ES-I3 (cell line): ENCODE results near the gene ANKRD40.

ENCODE experiments used
- H3K36me3 ChIP-seq: 2 replicates; pipeline ENCODE4 v1.6.1; 2013; ENCODE audit warnings: mild to moderate bottlenecking, low read length, control low read depth, moderate library complexity; ENCODE audit not compliant: insufficient read depth
- H3K4me1 ChIP-seq: 2 replicates; pipeline ENCODE4 v1.6.1; 2013; ENCODE audit warnings: mild to moderate bottlenecking, control low read depth, low read length; ENCODE audit not compliant: insufficient read depth
- H3K9ac ChIP-seq: 2 replicates; pipeline ENCODE4 v1.6.1; 2013; ENCODE audit warnings: low read depth, mild to moderate bottlenecking, low read length, moderate library complexity
- H3K9me3 ChIP-seq: 2 replicates; pipeline ENCODE4 v1.6.1; 2013; ENCODE audit warnings: mild to moderate bottlenecking, low read length, moderate library complexity; ENCODE audit not compliant: control insufficient read depth, insufficient read depth

The ANKRD40 gene

GRCh38 chr17:50696365-50696879 is 11.3 kb downstream of the ANKRD40 start:
- Histone ChIP-seq H3K36me3 (peaks cover 48% of the 10 kb centered on the region), H3K9ac (no peak overlapping the region)

DNA sequence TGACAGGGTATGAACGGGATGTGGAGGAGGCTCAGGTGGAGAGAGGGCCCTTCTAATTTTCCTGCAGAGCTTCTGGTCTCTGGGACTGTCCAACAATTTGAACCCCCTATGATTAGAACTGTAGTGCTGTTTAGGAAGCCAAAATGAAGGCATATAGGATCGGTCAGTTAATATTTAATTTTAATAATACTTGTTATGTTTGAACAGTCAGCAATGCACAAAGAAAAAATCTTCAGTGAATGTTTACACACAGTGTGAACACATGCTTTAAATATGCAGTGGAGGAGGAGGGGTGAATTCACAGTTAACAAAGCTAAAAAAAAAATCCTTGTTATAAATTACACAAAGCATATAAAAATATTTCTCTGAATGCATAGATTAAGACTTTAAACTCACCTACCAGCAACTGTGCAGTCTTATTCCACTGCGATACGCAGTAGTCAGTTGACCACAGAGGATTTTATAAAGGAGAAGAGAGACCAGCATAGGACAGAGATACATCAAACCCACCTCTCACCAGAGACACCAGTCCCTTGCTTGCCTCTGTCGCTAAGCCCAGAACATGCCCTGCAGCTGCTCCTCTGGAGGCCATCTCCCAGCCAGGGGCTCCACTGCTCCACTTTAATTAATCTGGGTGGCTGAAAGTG is 14.6 kb downstream of the ANKRD40 start:
- H3K9ac ChIP-seq = no peak overlapping the region
- H3K9me3 ChIP-seq = no peaks in the 10 kb centered on the region
- peaks cover 44% of the 10 kb centered on the region for H3K36me3 ChIP-seq
- peaks cover 18% of the 10 kb centered on the region for H3K4me1 ChIP-seq

More at GRCh38 chr17:50696365-50696879, 11.3 kb downstream of the ANKRD40 start:
- no peaks in the 10 kb centered on the region for H3K9me3 ChIP-seq
- H3K4me1 ChIP-seq = no peaks in the 10 kb centered on the region

GRCh38 chr17:50692448-50693035 is 15.2 kb downstream of the ANKRD40 start:
- H3K4me1 ChIP-seq = peaks cover 18% of the 10 kb centered on the region
- peaks cover 38% of the 10 kb centered on the region for H3K36me3 ChIP-seq
- no peak overlapping the region for H3K9ac ChIP-seq
- no peaks in the 10 kb centered on the region for H3K9me3 ChIP-seq

DNA sequence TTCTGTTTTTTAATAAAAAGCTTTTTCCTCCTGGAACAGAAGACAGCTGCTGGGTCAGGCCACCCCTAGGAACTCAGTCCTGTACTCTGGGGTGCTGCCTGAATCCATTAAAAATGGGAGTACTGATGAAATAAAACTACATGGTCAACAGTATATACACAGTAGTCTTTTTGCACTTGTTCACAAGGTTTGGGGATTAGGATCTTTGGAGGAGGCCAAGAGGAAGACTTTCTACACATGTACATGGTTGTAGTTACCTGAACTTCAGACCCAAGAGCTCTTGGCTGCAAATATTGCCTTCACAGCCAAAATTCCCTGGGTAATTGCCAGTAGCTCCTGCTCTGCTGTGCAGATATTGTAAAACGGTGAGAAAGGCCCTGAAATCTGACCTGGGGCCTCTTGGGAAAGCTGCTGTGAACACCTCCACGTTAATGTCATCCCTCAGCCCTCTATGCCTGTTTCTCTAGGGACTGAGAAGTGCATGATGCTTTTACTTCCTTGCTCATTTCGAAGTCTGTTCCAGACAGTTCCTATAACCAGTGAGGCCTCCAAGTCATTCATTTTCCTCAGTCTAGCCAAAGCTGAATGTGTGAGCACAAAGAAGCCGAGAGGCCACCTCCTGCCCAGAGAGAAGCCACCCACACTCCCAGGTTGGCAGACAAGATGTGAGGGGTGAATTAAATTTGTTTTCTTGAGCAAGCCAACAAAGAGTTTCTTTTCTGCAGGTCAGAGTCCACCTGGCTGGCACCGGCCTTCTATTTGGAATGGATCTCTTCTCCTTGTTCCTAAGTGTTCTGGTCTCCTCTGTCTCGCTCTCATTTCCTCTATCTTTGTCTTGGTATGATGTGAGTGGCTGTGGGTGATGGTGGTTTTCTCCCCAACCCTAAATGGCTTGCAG is 15.9 kb downstream of the ANKRD40 start:
- peaks cover 31% of the 10 kb centered on the region for H3K36me3 ChIP-seq
- no peaks in the 10 kb centered on the region for H3K9me3 ChIP-seq
- H3K9ac ChIP-seq = no peak overlapping the region
- H3K4me1 ChIP-seq = peaks cover 23% of the 10 kb centered on the region

- Histone ChIP-seq H3K36me3 (peaks cover 23% of the 10 kb centered on the region), H3K9ac (no peak overlapping the region), H3K4me1 (peaks cover 31% of the 10 kb centered on the region), H3K9me3 (no peaks in the 10 kb centered on the region)
Observed at GRCh38 chr17:50690887-50691549, 16.7 kb downstream of the ANKRD40 start.

GRCh38 chr17:50689956-50690886 is 17.5 kb downstream of the ANKRD40 start:
- Histone ChIP-seq H3K9ac (no peak overlapping the region), H3K36me3 (peaks cover 17% of the 10 kb centered on the region), H3K4me1 (peaks cover 32% of the 10 kb centered on the region), H3K9me3 (no peaks in the 10 kb centered on the region)

DNA sequence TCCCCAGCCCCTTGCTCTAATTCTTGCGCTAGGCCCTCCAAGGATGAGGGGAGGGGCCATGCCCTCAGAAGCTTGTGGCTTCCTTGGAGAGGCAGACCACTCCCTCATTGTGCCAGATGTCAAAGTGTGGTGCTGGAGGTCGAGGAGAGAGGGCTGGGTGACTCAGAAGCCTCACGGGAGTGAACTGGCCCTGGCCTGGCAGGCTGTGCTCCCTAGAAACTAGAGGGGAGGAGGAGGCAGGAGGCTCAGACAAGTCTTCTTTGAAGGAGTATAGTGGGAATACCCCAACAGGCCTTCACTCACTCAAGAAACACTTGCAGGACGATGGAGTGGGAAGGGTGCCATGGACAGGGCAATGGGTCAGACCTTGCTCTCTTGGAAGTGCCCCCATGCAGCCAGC is 18.5 kb downstream of the ANKRD40 start:
- peaks cover 32% of the 10 kb centered on the region for H3K4me1 ChIP-seq
- H3K36me3 ChIP-seq = peaks cover 8% of the 10 kb centered on the region
- no peaks in the 10 kb centered on the region for H3K9me3 ChIP-seq
- no peak overlapping the region for H3K9ac ChIP-seq

DNA sequence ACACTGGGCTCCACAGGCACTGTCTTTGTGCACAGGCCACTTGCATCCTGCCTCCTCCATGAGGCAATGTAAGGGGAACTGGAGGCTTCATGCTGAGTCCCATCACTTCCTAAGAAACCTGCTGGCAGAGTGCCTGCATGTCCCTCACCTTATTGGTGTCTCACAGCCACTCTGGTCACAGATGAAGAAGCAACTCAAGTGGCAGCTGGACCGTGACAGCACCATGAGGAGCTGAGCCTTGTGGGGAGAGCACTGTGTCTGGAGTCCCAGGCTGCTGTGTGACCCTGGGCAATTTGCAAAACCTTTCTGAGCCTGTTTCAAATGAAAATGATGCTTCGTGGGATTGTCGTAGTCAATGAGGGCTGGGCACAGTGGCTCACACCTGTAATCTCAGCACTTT is 19.5 kb downstream of the ANKRD40 start:
- Histone ChIP-seq H3K9ac (no peak overlapping the region), H3K4me1 (peaks cover 32% of the 10 kb centered on the region), H3K9me3 (no peaks in the 10 kb centered on the region), H3K36me3 (peaks cover 2% of the 10 kb centered on the region; the same call in 1 of the 2 replicates)

GRCh38 chr17:50687200-50688066 is 20.3 kb downstream of the ANKRD40 start:
- peaks cover 32% of the 10 kb centered on the region for H3K4me1 ChIP-seq

GRCh38 chr17:50686494-50687199 is 21.1 kb downstream of the ANKRD40 start:
- Histone ChIP-seq H3K9ac (no peak overlapping the region), H3K9me3 (no peaks in the 10 kb centered on the region), H3K36me3 (no peaks in the 10 kb centered on the region), H3K4me1 (peaks cover 32% of the 10 kb centered on the region)

More at GRCh38 chr17:50687200-50688066, 20.3 kb downstream of the ANKRD40 start:
- Histone ChIP-seq H3K9ac (no peak overlapping the region), H3K36me3 (no peaks in the 10 kb centered on the region), H3K9me3 (no peaks in the 10 kb centered on the region)

GRCh38 chr17:50685691-50686493 is 21.8 kb downstream of the ANKRD40 start:
- Histone ChIP-seq H3K9ac (no peak overlapping the region), H3K36me3 (no peaks in the 10 kb centered on the region), H3K4me1 (peaks cover 37% of the 10 kb centered on the region), H3K9me3 (no peaks in the 10 kb centered on the region)

- no peaks in the 10 kb centered on the region for H3K36me3 ChIP-seq
- H3K9me3 ChIP-seq = no peaks in the 10 kb centered on the region
- no peak overlapping the region for H3K9ac ChIP-seq
- peaks cover 32% of the 10 kb centered on the region for H3K4me1 ChIP-seq
Observed at GRCh38 chr17:50685334-50685665, 22.4 kb downstream of the ANKRD40 start.
